PC-9 (cell line): ENCODE measurements around the gene OR2J1. TPM values are rescaled to one million over a fixed set of nuclear protein-coding genes. Genes with fewer than 3 reads are reported as not detected.

Experiments
- BruUV-seq: library from RNA; stranded (reverse); fragments of 400-500 nt; replicated peaks from 2 replicates; lab custom pipeline; 2021; lab: Mats Ljungman, UMichigan
- CTCF ChIA-PET: fragments of 300-600 bp; sonication (Branson Sonifier 250); formaldehyde crosslinking; loops from one replicate; lab custom pipeline; 2022; ENCODE audit warnings: antibody characterized with exemption; lab: Charles Lee
- POLR2A ChIA-PET: fragments of 300-600 bp; sonication (Branson Sonifier 250); formaldehyde crosslinking; loops from one replicate; lab custom pipeline; 2022; ENCODE audit warnings: antibody characterized with exemption; ENCODE audit not compliant: unreplicated experiment; lab: Charles Lee
- DNase-seq, 2 experiments: peaks; one replicate each; pipeline versions ENCODE4 v3.0.0 to v3.0.0-alpha.2; 2015 to 2022; ENCODE audit warnings: mixed read lengths in 1 of 2
- H2AFZ ChIP-seq: fragments of 200-600 bp; sonication (generic); 2 replicates; pipeline ENCODE4 v1.8.1; 2017; ENCODE audit warnings: antibody characterized with exemption
- H3F3A ChIP-seq: fragments of 200-600 bp; sonication (generic); 2 replicates; pipeline ENCODE4 v1.8.1; 2017; ENCODE audit warnings: antibody characterized with exemption, mild to moderate bottlenecking, low read depth; ENCODE audit not compliant: insufficient read depth
- H3K27ac ChIP-seq: fragments of 200-600 bp; sonication (generic); 2 replicates; pipeline ENCODE4 v1.6.1; 2016; ENCODE audit warnings: mixed run types
- H3K27me3 ChIP-seq: fragments of 200-600 bp; sonication (generic); 2 replicates; pipeline ENCODE4 v1.6.1; 2016; ENCODE audit warnings: low read depth, mixed run types; ENCODE audit not compliant: insufficient read depth
- H3K36me3 ChIP-seq: fragments of 200-600 bp; sonication (generic); 2 replicates; pipeline ENCODE4 v1.6.1; 2016; ENCODE audit warnings: low read depth, mixed run types
- H3K4me1 ChIP-seq: fragments of 200-600 bp; sonication (generic); replicated peaks from 2 replicates; pipeline ENCODE4 v1.6.1; 2016; ENCODE audit warnings: mixed run types; ENCODE audit not compliant: insufficient read depth
- H3K4me2 ChIP-seq: fragments of 200-600 bp; sonication (generic); 2 replicates; pipeline ENCODE4 v1.6.1; 2017; ENCODE audit warnings: mixed run types
- H3K4me3 ChIP-seq: fragments of 200-600 bp; sonication (generic); 2 replicates; pipeline ENCODE4 v1.6.1; 2016; ENCODE audit warnings: mixed run types
- H3K79me2 ChIP-seq: fragments of 200-600 bp; sonication (generic); 2 replicates; pipeline ENCODE4 v1.6.1; 2017; ENCODE audit warnings: low read depth, mixed run types
- H3K9me2 ChIP-seq: fragments of 200-600 bp; sonication (generic); 2 replicates; pipeline ENCODE4 v1.8.1; 2017; ENCODE audit warnings: mild to moderate bottlenecking; ENCODE audit not compliant: insufficient read depth
- H3K9me3 ChIP-seq: fragments of 200-600 bp; sonication (generic); 2 replicates; pipeline ENCODE4 v1.8.1; 2016; ENCODE audit warnings: low read depth; ENCODE audit not compliant: insufficient read depth
- H4K20me1 ChIP-seq: fragments of 200-600 bp; sonication (generic); 2 replicates; pipeline ENCODE4 v1.8.1; 2017; ENCODE audit not compliant: insufficient read depth
- CTCF ChIP-seq: fragments of 200-600 bp; sonication (generic); conservative IDR thresholded peaks from 2 replicates; pipeline ENCODE4 v1.6.1; 2017; ENCODE audit warnings: mixed run types, antibody characterized with exemption, mild to moderate bottlenecking, moderate library complexity
- EZH2 ChIP-seq: fragments of 200-600 bp; sonication (generic); IDR thresholded peaks from 2 replicates; pipeline ENCODE4 v1.8.0; 2017; ENCODE audit warnings: antibody characterized with exemption, low read depth
- intact Hi-C: fragments of 100-400 bp; cut with micrococcal nuclease; formaldehyde crosslinking; loops from one replicate; pipeline ENCODE4 v1.10.0; 2022; ENCODE audit not compliant: unreplicated experiment
- total RNA-seq: library from RNA; stranded (reverse); gene quantifications from 2 replicates; pipeline ENCODE4 v1.2.3, GENCODE V29; 2021

The OR2J1 gene
- total RNA-seq, 1 experiment from 2014 or later: not detected

GRCh38 chr6:29087213-29087612 lies 12.1 kb upstream of the OR2J1 start, which contains the start of gene OR2B3:
Gene OR2B3 (minus strand): TSS chr6:29087313. CDS start chr6:29087248, 65 bp downstream.
- H3K36me3 ChIP-seq: no peaks in the 10 kb centered on the region
- POLR2A ChIA-PET: no interaction called here
- CTCF ChIA-PET: no interaction called here
- BruUV-seq: no TSS peak
- H3K27ac ChIP-seq: no peak within 1 kb of the TSS
- no peak for DNase-seq
- no peaks in the 10 kb centered on the region for H3F3A ChIP-seq
- no peaks in the 10 kb centered on the region for H3K79me2 ChIP-seq
- H3K4me3 ChIP-seq: no peak within 1 kb of the TSS
- no peaks in the 10 kb centered on the region for H3K9me3 ChIP-seq
- no peaks in the 10 kb centered on the region for H4K20me1 ChIP-seq
- intact Hi-C loops: no loop called here
- H2AFZ ChIP-seq: no peak within 1 kb of the TSS
- peaks cover 7% of the 10 kb centered on the region; the same call in 1 of the 2 replicates for H3K27me3 ChIP-seq
- H3K4me1 ChIP-seq: no peaks in the 10 kb centered on the region
- TF ChIP-seq EZH2 (no peak), CTCF (no peak)
- no peak within 1 kb of the TSS for H3K4me2 ChIP-seq
- no peaks in the 10 kb centered on the region for H3K9me2 ChIP-seq

GRCh38 chr6:29092957-29093356 lies 6.3 kb upstream of the OR2J1 start:
- Histone ChIP-seq H3K79me2 (no peaks in the 10 kb centered on the region), H4K20me1 (no peaks in the 10 kb centered on the region), H3K36me3 (no peaks in the 10 kb centered on the region), H3K4me2 (no peak overlapping the region), H3K27me3 (no peaks in the 10 kb centered on the region), H3K4me1 (no peaks in the 10 kb centered on the region), H3K27ac (no peak overlapping the region), H3K9me2 (no peaks in the 10 kb centered on the region), H2AFZ (no peak overlapping the region), H3K9me3 (no peaks in the 10 kb centered on the region), H3K4me3 (no peak overlapping the region), H3F3A (no peaks in the 10 kb centered on the region)
- intact Hi-C loops: no loop called here
- no peak for DNase-seq
- ChIA-PET POLR2A (no interaction called here), CTCF (no interaction called here)
- TF ChIP-seq CTCF (no peak), EZH2 (no peak)
- no TSS peak for BruUV-seq

- intact Hi-C loops: no loop called here
- H2AFZ ChIP-seq: no peak overlapping the region
- H3K27ac ChIP-seq: no peak overlapping the region
- TF ChIP-seq CTCF (no peak), EZH2 (no peak)
- BruUV-seq: no TSS peak
- no peaks in the 10 kb centered on the region for H3F3A ChIP-seq
- no peak overlapping the region for H3K4me3 ChIP-seq
- 0 out of 2 replicates have a peak, but pooled peaks cover 10% of the 10 kb centered on the region for H3K27me3 ChIP-seq
- CTCF ChIA-PET: interaction anchor here (0.7 kb wide), 1 partner anchor 354 kb away, joined by 3 read pairs; no protein-coding TSS in a partner anchor
- POLR2A ChIA-PET: no interaction called here
- DNase-seq: no peak
- H3K79me2 ChIP-seq: no peaks in the 10 kb centered on the region
- H3K4me2 ChIP-seq: no peak overlapping the region
- no peaks in the 10 kb centered on the region for H4K20me1 ChIP-seq
- no peaks in the 10 kb centered on the region for H3K36me3 ChIP-seq
- H3K9me2 ChIP-seq: no peaks in the 10 kb centered on the region
- H3K4me1 ChIP-seq: no peaks in the 10 kb centered on the region
- H3K9me3 ChIP-seq: no peaks in the 10 kb centered on the region
Measured at GRCh38 chr6:29097803-29098202, 1.5 kb upstream of the OR2J1 start.
